Muscle layer of colon (tissue), 2 donors: ENCODE data around the gene KIT.

Source experiments
- H3K27ac ChIP-seq: one replicate; pipeline ENCODE4 v1.7.0; 2013; ENCODE audit warnings: low read depth, mild to moderate bottlenecking, low read length, moderate library complexity
- H3K27me3 ChIP-seq, 2 donors: one replicate each; pipeline ENCODE4 v1.7.0; 2013; ENCODE audit warnings: low read length in 2 of 2, mild to moderate bottlenecking in 2 of 2; ENCODE audit not compliant: insufficient read depth in 2 of 2, control insufficient read depth in 1 of 2
- H3K36me3 ChIP-seq: one replicate; pipeline ENCODE4 v1.7.0; 2013; ENCODE audit warnings: mild to moderate bottlenecking, low read length; ENCODE audit not compliant: insufficient read depth
- H3K4me1 ChIP-seq: one replicate; pipeline ENCODE4 v1.7.0; 2013; ENCODE audit warnings: mild to moderate bottlenecking, low read length; ENCODE audit not compliant: insufficient read depth
- H3K4me3 ChIP-seq, 2 donors: one replicate each; pipeline ENCODE4 v1.7.0; 2013; ENCODE audit warnings: low read length in 2 of 2, low read depth in 1 of 2, mild to moderate bottlenecking in 1 of 2, moderate library complexity in 1 of 2
- H3K9ac ChIP-seq: one replicate; pipeline ENCODE4 v1.7.0; 2013; ENCODE audit warnings: low read length
- H3K9me3 ChIP-seq: one replicate; pipeline ENCODE4 v1.7.0; 2013; ENCODE audit warnings: mild to moderate bottlenecking, low read length
- donor health status: abdominal sarcoma.
- donor health status: Adenocarcinoma of cecum.

The KIT gene

GRCh38 chr4:54661686-54662085, 3.9 kb downstream of the KIT start:
- Histone ChIP-seq H3K9ac (no peak overlapping the region), H3K27me3 (peaks cover 21 to 35% of the 10 kb centered on the region in 2 donors), H3K9me3 (no peaks in the 10 kb centered on the region), H3K36me3 (no peaks in the 10 kb centered on the region), H3K4me3 (no peak overlapping the region), H3K27ac (no peak overlapping the region), H3K4me1 (peaks cover 9% of the 10 kb centered on the region)

DNA sequence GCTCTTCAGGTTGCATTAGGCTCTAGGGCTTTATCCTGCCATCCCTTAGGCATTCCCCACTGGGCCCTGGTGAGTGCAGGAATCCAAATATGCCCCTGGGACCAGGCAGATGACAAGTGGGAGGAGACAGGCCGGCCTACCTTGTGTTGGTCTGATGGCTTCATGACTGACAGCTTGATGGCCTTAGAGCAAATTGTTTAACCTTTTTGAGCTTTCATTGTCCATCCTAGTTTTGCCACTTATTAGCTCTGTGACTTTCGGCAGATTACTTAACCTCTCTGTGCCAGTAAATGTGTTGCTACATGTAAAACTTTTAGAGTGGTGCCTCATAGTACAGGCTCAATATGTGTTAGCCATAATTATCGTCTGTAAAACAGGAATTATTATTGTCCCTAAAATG, 4.4 kb downstream of the KIT start:
- Histone ChIP-seq H3K9ac (no peak overlapping the region), H3K9me3 (no peaks in the 10 kb centered on the region), H3K4me1 (peaks cover 9% of the 10 kb centered on the region), H3K4me3 (no peak overlapping the region), H3K27ac (no peak overlapping the region), H3K36me3 (no peaks in the 10 kb centered on the region), H3K27me3 (peaks cover 21 to 35% of the 10 kb centered on the region in 2 donors)

DNA sequence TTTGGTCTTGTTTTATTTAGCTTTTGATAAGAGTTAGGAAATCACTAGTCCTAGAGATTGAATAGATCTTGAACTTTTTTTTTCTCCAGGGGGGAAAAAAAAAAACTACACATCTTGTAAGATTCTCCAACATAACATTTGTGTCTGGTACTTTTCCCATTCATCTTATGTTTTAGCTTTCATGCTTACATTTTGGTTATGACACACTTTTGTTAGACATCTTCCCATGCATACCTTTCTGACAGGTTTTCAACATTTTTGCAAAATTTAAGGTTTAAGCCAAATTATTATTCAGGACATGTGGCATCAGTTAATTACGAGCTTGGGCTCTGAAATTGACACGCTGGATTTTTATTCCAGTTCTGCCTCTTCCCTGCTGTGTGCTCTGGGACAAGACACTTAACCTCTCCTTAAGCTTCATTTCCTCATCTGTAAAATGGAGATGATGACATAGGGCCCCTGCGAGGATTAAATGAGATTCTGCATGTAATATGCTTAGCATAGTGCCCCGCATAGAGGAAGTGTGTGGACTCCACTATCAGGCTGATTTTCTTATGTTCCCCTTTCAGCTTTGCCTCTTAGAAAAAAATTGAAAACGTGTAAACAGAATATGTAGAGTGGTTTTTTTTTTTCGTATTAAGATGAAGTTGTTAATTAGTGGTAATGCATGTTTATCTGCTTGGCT, 5.3 kb downstream of the KIT start:
- H3K27me3 ChIP-seq: peaks cover 21 to 26% of the 10 kb centered on the region in 2 donors
- no peak overlapping the region for H3K9ac ChIP-seq
- H3K4me3 ChIP-seq: no peak overlapping the region
- H3K27ac ChIP-seq: no peak overlapping the region
- H3K36me3 ChIP-seq: no peaks in the 10 kb centered on the region
- no peaks in the 10 kb centered on the region for H3K9me3 ChIP-seq
- peaks cover 9% of the 10 kb centered on the region for H3K4me1 ChIP-seq

GRCh38 chr4:54664400-54664799, 6.6 kb downstream of the KIT start:
- no peak overlapping the region for H3K9ac ChIP-seq
- no peaks in the 10 kb centered on the region for H3K9me3 ChIP-seq
- peaks cover 12 to 17% of the 10 kb centered on the region in 2 donors for H3K27me3 ChIP-seq
- H3K4me1 ChIP-seq: peaks cover 4% of the 10 kb centered on the region
- H3K36me3 ChIP-seq: no peaks in the 10 kb centered on the region
- H3K4me3 ChIP-seq: no peak overlapping the region
- H3K27ac ChIP-seq: no peak overlapping the region

GRCh38 chr4:54668014-54668611, 10.4 kb downstream of the KIT start:
- Histone ChIP-seq H3K9ac (no peak overlapping the region), H3K27ac (no peak overlapping the region), H3K9me3 (no peaks in the 10 kb centered on the region), H3K4me3 (no peak overlapping the region), H3K36me3 (no peaks in the 10 kb centered on the region), H3K27me3 (no peaks in the 10 kb centered on the region), H3K4me1 (no peaks in the 10 kb centered on the region)

DNA sequence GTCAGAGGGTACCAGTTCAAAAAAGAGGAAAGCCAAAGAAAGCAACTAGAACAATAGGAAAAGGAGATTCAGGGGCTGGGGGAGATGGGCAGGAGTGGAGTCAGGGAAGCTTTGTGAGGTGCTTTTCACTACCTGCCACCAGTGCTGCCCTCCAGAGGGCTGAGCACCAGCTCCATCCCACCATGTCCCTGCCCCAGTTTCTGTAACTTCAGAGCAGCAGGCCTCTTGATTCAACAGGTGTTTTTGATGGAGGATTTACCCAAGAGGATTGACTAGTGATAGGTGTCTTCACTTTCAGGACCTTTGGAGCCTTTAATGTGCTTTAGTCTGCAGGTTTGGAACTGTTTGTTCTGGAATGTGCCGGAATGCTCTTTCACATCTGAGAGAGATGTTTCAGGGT, 12.1 kb downstream of the KIT start:
- no peak overlapping the region for H3K9ac ChIP-seq
- no peak overlapping the region for H3K4me3 ChIP-seq

DNA sequence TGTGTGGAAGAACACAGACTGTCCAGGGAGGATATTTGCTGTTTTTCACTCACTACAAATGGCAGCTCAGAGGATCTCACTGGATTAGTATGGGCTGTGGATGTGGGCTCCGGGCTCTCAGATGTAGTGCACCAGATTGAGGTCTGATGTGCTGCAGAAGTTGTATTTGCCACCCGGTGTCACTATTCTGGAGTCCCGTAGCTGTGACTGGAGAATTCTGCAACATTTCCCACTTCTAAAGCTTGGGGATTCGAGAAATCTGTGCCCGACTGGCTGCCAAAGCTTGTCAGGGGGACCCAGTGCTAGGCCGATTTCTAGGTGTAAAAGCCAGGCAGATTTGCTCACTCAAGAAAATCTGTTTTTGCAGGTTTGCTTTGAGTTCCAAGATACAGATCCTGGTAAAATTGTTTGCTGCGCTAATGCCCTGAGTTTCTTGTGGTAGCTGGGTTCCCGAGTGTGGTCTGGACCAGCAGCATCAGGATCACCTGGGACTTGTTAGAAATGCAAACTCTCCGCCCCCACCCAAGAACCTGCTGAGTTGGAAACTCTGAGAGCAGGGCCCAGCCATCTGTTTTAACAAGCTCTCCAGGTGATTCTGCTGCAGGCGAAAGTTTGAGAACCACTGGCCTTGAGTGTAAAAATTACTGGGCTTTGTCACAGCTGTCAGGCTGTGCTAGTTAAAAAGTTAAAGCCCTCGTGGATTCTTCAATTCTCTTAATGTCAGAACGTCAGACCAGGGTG, 18.1 kb downstream of the KIT start:
- H3K4me3 ChIP-seq: no peak overlapping the region
- H3K4me1 ChIP-seq: no peaks in the 10 kb centered on the region
- H3K27ac ChIP-seq: no peak overlapping the region
- no peaks in the 10 kb centered on the region for H3K36me3 ChIP-seq
- no peak overlapping the region for H3K9ac ChIP-seq
- no peaks in the 10 kb centered on the region for H3K27me3 ChIP-seq
- H3K9me3 ChIP-seq: no peaks in the 10 kb centered on the region

More for the DNA sequence above, 12.1 kb downstream of the KIT start:
- Histone ChIP-seq H3K9me3 (no peaks in the 10 kb centered on the region), H3K27ac (no peak overlapping the region), H3K27me3 (no peaks in the 10 kb centered on the region), H3K36me3 (no peaks in the 10 kb centered on the region), H3K4me1 (no peaks in the 10 kb centered on the region)

- Histone ChIP-seq H3K4me1 (no peaks in the 10 kb centered on the region), H3K9ac (no peak overlapping the region)
These were observed 18.9 kb downstream of the KIT start for GRCh38 chr4:54676658-54677057.

GRCh38 chr4:54677416-54677815, 19.7 kb downstream of the KIT start:
- Histone ChIP-seq H3K9me3 (no peaks in the 10 kb centered on the region), H3K4me1 (no peaks in the 10 kb centered on the region), H3K27ac (no peak overlapping the region), H3K9ac (no peak overlapping the region), H3K4me3 (no peak overlapping the region), H3K27me3 (no peaks in the 10 kb centered on the region), H3K36me3 (no peaks in the 10 kb centered on the region)

More at GRCh38 chr4:54676658-54677057, 18.9 kb downstream of the KIT start:
- no peak overlapping the region for H3K27ac ChIP-seq
- no peaks in the 10 kb centered on the region for H3K9me3 ChIP-seq
- H3K27me3 ChIP-seq: no peaks in the 10 kb centered on the region
- no peak overlapping the region for H3K4me3 ChIP-seq
- no peaks in the 10 kb centered on the region for H3K36me3 ChIP-seq

DNA sequence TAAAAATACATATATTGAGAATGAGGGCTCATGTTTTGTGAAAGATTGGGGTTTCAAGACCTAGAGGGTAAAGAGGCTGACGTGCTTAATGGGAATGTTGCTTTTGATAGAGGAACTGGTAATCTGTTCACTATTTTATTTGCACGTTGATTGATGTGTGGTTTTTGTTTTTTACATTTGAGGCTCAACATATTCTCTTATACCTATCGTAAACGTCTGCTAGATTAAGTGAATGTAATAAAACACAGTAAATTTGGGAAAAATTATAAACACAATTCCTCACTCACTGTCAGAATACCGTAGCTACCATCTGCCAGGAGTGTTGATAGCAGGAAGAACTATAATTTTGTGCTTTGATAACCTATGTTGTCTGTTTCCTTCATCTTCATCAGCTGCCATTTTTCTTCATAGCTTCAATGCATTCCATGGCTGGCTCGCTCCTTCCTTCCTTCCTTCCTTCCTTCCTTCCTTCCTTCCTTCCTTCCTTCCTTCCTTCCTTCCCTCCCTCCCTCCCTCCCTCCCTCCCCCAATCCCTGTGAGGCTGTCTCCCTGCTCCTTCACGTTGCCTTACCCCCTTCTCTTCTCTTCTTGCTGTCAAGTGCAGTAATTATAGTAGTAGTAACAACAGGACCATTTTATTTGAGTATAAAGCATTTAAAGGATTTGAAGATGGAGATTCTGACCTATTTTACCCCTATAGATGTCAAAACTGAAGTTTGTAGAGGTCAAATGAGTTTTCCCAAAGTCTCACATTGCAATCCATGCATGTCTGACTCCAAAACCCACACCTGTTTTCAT, 20.3 kb downstream of the KIT start:
- no peak overlapping the region for H3K4me3 ChIP-seq
- H3K36me3 ChIP-seq: no peaks in the 10 kb centered on the region
- H3K9ac ChIP-seq: no peak overlapping the region
- no peaks in the 10 kb centered on the region for H3K9me3 ChIP-seq
- H3K4me1 ChIP-seq: no peaks in the 10 kb centered on the region
- H3K27me3 ChIP-seq: no peaks in the 10 kb centered on the region
- no peak overlapping the region for H3K27ac ChIP-seq

GRCh38 chr4:54678826-54679225, 21.1 kb downstream of the KIT start:
- Histone ChIP-seq H3K9me3 (no peaks in the 10 kb centered on the region), H3K27ac (no peak overlapping the region), H3K4me1 (no peaks in the 10 kb centered on the region), H3K36me3 (no peaks in the 10 kb centered on the region), H3K9ac (no peak overlapping the region), H3K27me3 (no peaks in the 10 kb centered on the region), H3K4me3 (no peak overlapping the region)
